Measurements from ENCODE around the gene DNAH8. TPM values are rescaled to one million over a fixed set of nuclear protein-coding genes. Genes with fewer than 3 reads are reported as not detected.
"Not testable (repeated sequence)": the region's sequence is repeated elsewhere in the genome, so short reads cannot be mapped to it uniquely, and the experiment has no call there.

Gene DNAH8
- total and polyA plus RNA-seq, 7 donors = under 0.01 to 0.22 TPM; not detected in 5

DNA sequence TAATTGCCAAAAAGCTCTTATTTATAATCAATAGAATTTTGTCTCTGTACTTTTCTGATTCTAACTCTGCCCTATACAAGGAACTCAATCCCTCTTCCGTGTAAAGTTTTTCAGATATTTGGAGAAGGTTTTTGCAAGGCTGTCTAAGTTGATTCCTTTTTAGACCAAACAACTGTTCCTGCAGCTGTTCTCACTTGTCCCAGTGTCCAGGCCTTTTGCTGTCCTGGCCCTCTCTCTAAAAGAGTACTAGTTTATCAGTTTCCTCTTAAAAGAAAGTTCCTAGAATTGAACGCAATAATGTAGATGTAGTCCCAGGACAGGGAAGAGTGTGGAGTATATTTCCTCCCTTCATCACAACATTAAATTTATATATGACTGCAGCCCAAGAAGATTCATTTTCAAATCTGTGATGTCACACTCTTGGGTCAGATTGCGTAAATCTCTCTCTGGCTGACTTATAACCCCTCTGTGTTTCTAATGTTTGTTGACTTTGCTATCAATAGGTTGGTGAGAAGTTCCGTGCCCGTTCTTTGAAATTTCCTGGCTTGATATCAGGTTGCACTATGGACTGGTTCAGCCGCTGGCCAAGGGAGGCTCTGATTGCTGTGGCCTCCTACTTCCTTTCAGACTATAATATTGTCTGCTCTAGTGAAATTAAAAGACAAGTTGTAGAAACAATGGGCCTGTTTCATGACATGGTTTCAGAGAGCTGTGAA, 194.1 kb downstream of the DNAH8 start:
- TF ChIP-seq EP300 (IDR thresholded peaks at IDR 0.05) = no peak
- TF ChIP-seq POLR2AphosphoS5 (IDR thresholded peaks at IDR 0.05) = no peak
- TF ChIP-seq POLR2A (IDR thresholded peaks at IDR 0.05) = no peak
- TF ChIP-seq, protein P1, sequence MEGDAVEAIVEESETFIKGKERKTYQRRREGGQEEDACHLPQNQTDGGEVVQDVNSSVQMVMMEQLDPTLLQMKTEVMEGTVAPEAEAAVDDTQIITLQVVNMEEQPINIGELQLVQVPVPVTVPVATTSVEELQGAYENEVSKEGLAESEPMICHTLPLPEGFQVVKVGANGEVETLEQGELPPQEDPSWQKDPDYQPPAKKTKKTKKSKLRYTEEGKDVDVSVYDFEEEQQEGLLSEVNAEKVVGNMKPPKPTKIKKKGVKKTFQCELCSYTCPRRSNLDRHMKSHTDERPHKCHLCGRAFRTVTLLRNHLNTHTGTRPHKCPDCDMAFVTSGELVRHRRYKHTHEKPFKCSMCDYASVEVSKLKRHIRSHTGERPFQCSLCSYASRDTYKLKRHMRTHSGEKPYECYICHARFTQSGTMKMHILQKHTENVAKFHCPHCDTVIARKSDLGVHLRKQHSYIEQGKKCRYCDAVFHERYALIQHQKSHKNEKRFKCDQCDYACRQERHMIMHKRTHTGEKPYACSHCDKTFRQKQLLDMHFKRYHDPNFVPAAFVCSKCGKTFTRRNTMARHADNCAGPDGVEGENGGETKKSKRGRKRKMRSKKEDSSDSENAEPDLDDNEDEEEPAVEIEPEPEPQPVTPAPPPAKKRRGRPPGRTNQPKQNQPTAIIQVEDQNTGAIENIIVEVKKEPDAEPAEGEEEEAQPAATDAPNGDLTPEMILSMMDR (IDR thresholded peaks at IDR 0.05) = no peak
- H3K4me3 ChIP-seq = no peak overlapping the region
- no peaks in the 10 kb centered on the region for H3K27me3 ChIP-seq
- no peaks in the 10 kb centered on the region for H3K9me3 ChIP-seq
- no peaks in the 10 kb centered on the region for H3K4me1 ChIP-seq
- intact Hi-C loops (cut with DNase I) = no loop called here
- WGBS, 2 donors = 38 to 68% methylated on average over 6 of the region's 6 CpGs
- H3K36me3 ChIP-seq = no peaks in the 10 kb centered on the region
- H3K27ac ChIP-seq = no peak overlapping the region
- no peak for DNase-seq

DNA sequence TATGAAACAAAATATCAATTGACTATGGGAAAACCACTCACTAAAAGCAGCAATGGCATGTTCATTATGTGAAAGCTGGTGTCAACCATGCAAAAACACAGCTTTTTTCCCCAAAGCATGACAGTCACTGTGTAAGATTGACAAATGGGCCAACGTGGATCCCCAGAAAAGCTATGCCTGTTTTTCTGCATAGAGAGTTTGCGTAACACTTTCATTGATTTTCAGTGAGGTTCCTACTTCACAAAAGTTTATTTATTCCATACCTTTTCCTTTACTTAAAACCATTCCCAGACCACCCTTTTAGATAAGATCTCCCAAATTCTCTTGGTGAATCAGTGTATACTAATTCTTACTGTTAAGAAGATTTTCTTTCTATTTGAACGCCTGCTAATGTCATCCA, 195.1 kb downstream of the DNAH8 start:
- TF ChIP-seq POLR2A (IDR thresholded peaks at IDR 0.05) (no peak), POLR2AphosphoS5 (IDR thresholded peaks at IDR 0.05) (no peak), EP300 (IDR thresholded peaks at IDR 0.05) (no peak)
- TF ChIP-seq, protein P1 (IDR thresholded peaks at IDR 0.05) = no peak
- H3K27me3 ChIP-seq = no peaks in the 10 kb centered on the region
- intact Hi-C loops (cut with DNase I) = no loop called here

DNA sequence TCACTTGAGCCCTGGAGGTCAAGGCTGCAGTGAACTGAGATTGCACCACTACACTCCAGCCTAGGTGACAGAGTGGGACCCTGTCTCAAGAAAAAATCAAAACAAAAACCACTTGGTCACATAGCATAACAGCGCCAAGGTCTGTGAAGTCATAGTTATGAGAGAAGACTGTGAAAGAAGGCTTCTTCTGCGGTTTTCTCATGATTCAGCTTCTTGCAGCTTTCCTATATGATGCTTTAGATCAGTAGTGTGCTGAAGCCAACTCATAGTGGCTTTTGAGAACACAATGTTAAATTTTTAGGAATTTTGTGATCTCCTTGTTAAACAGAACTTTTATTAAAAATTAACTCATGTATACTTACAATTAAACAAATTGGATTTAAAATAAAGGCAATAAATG, 197.3 kb downstream of the DNAH8 start:
- no peak overlapping the region for H3K27ac ChIP-seq
- no peaks in the 10 kb centered on the region for H3K4me1 ChIP-seq
- intact Hi-C loops (cut with DNase I) = no loop called here
- no peaks in the 10 kb centered on the region for H3K27me3 ChIP-seq
- H3K36me3 ChIP-seq = no peaks in the 10 kb centered on the region
- DNase-seq = no peak
- WGBS, 2 donors = 92 to 96% methylated on average over 2 of the region's 2 CpGs
- H3K4me3 ChIP-seq = no peak overlapping the region
- no peak for TF ChIP-seq POLR2AphosphoS5 (IDR thresholded peaks at IDR 0.05)
- no peak for TF ChIP-seq POLR2A (IDR thresholded peaks at IDR 0.05)
- TF ChIP-seq EP300 (IDR thresholded peaks at IDR 0.05) = no peak
- TF ChIP-seq, protein P1 (IDR thresholded peaks at IDR 0.05) = no peak
- H3K9me3 ChIP-seq = no peaks in the 10 kb centered on the region

More for the DNA sequence above, 195.1 kb downstream of the DNAH8 start:
- DNase-seq = no peak
- WGBS, 2 donors = 90 to 91% methylated on average over 3 of the region's 3 CpGs
- Histone ChIP-seq H3K4me3 (no peak overlapping the region), H3K4me1 (no peaks in the 10 kb centered on the region), H3K9me3 (no peaks in the 10 kb centered on the region), H3K27ac (no peak overlapping the region), H3K36me3 (no peaks in the 10 kb centered on the region)

DNA sequence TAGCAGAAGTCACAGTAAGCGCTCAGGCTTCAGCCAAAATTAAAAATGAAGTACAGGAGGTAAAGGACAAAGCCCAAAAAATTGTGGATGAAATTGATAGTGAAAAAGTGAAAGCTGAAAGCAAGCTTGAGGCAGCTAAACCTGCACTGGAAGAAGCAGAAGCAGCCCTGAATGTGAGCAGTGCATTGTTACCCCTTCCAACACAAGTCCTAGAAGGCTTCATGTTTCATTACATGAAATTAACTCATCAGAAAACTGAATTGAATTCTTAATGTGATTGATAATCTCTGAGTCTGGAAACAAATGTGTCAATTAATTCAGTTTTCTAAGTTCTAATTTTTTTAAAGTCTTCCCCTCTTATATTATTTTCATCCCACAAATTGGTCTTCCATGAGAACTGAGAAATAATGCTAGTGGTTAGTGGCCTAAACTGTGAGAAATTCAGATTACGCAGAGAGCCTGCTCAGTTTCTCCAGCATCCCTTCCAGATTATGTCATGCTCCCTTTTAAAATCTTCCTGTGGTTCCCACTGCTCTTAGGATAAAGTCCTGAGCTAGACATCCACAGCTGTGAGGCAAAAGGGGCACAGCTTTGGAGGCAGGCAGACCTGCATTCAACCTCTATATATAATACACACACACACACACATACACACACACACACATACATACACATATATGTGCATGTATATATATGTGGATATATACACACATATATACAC, 200.3 kb downstream of the DNAH8 start:
- intact Hi-C loops (cut with DNase I) = no loop called here
- no peak for DNase-seq
- no peaks in the 10 kb centered on the region for H3K4me1 ChIP-seq
- 92 to 95% methylated on average over 2 of the region's 2 CpGs for WGBS, 2 donors
- H3K27ac ChIP-seq = no peak overlapping the region
- H3K36me3 ChIP-seq = no peaks in the 10 kb centered on the region
- H3K4me3 ChIP-seq = no peak overlapping the region
- H3K9me3 ChIP-seq = no peaks in the 10 kb centered on the region
- H3K27me3 ChIP-seq = no peaks in the 10 kb centered on the region
- TF ChIP-seq EP300 (IDR thresholded peaks at IDR 0.05) (no peak), POLR2A (IDR thresholded peaks at IDR 0.05) (no peak), POLR2AphosphoS5 (IDR thresholded peaks at IDR 0.05) (no peak)
- TF ChIP-seq, protein P1 (IDR thresholded peaks at IDR 0.05) = no peak

DNA sequence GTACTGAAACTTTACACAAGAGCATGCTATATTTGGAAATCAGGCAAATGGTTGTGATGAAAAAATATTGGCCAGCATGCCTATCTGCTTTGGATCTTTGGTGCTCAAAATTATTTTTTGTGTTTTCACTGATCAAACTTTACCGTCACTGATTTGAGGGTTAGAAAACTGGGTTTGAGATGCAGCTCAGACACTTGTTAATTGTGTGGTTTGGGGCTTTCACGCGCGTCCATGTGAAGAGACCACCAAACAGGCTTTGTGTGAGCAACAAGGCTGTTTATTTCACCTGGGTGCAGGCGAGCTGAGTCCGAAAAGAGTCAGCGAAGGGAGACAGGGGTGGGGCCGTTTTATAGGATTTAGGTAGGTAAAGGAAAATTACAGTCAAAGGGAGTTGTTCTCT, 206.4 kb downstream of the DNAH8 start:
- H3K4me3 ChIP-seq; DNase-seq; H3K27me3 ChIP-seq; intact Hi-C loops (cut with DNase I); H3K36me3 ChIP-seq; H3K4me1 ChIP-seq; H3K9me3 ChIP-seq; H3K27ac ChIP-seq: not testable (repeated sequence)
- WGBS, 2 donors = 52 to 71% methylated on average over 8 of the region's 8 CpGs

Measured in sigmoid colon (tissue), 7 donors.